NB4 (cell line): Measurements from ENCODE around the gene PTCHD4.

ENCODE experiments used
- MYC ChIP-seq: IDR thresholded peaks from 2 replicates; pipeline ENCODE4 v1.6.1; 2011; ENCODE audit warnings: low read depth, low read length
- POLR2A ChIP-seq: IDR thresholded peaks from 2 replicates; pipeline ENCODE4 v1.6.1; 2011; ENCODE audit warnings: mild to moderate bottlenecking; ENCODE audit not compliant: insufficient read length; ENCODE audit errors: extremely low read depth
- TF ChIP-seq, protein P1 (sequence below): IDR thresholded peaks from one replicate; pipeline ENCODE4 v1.5.1; 2012; ENCODE audit warnings: low read depth, low read length

DNA sequence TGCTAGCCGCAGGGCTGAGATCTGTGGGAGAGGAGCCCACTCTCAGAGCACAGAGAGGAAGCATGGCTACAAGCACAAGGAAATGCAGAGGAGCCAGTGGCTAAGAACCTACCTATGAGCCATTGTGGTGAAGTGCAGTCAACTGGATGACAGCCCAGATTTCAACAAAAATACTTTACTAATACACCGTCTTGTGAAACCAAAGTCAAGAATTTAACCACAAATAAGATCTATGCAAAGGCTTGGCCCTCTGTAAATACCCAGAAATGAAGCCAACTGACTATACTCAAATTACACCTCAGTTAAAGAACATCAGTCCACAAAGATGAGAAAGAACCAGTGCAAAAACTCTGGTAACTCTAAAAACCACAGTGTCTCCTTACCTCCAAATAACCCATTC, 40.1 kb upstream of the PTCHD4 start:
- TF ChIP-seq, protein P1, sequence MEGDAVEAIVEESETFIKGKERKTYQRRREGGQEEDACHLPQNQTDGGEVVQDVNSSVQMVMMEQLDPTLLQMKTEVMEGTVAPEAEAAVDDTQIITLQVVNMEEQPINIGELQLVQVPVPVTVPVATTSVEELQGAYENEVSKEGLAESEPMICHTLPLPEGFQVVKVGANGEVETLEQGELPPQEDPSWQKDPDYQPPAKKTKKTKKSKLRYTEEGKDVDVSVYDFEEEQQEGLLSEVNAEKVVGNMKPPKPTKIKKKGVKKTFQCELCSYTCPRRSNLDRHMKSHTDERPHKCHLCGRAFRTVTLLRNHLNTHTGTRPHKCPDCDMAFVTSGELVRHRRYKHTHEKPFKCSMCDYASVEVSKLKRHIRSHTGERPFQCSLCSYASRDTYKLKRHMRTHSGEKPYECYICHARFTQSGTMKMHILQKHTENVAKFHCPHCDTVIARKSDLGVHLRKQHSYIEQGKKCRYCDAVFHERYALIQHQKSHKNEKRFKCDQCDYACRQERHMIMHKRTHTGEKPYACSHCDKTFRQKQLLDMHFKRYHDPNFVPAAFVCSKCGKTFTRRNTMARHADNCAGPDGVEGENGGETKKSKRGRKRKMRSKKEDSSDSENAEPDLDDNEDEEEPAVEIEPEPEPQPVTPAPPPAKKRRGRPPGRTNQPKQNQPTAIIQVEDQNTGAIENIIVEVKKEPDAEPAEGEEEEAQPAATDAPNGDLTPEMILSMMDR = no peak
- TF ChIP-seq POLR2A (no peak), MYC (no peak)
